K562 (cell line): Measurements from ENCODE around the gene TAF9. TPM values are rescaled to one million over a fixed set of nuclear protein-coding genes. Genes with fewer than 3 reads are reported as not detected.

Experiments used
- ATAC-seq: fragments of 200-7000 bp; cut with Tn5 transposase; 3 replicates; pipeline ENCODE4 v1.9.1; 2020; ENCODE audit warnings: moderate library complexity
- BruUV-seq: library from RNA; stranded (reverse); fragments of 400-500 nt; replicated peaks from 2 replicates; lab custom pipeline; 2021; lab: Mats Ljungman, UMichigan
- CTCF ChIA-PET: fragments of 300-600 bp; formaldehyde crosslinking; extraction: SDS; loops from one replicate; lab custom pipeline; 2021; ENCODE audit warnings: low intra/inter-chr PET ratio; lab: Yijun Ruan, JAX
- POLR2A ChIA-PET: fragments of 300-600, 350-650 bp; sonication (Branson Sonifier 250); formaldehyde crosslinking; extraction: SDS; loops from one replicate; lab custom pipeline; 2021; ENCODE audit warnings: antibody characterized with exemption, inconsistent platforms; lab: Yijun Ruan, JAX
- DNase-seq, 4 experiments: peaks; one replicate each; pipeline versions ENCODE4 v3.0.0 to v3.0.0-alpha.2; 2011 to 2018; ENCODE audit warnings: low spot score in 3 of 4, mixed read lengths in 3 of 4; ENCODE audit errors: extremely low read depth in 1 of 4
- FAIRE-seq: peaks from 2 replicates; lab custom pipeline; 2011; peaks lifted over from hg19 to GRCh38; lab: Jason Lieb, UNC
- H2AFZ ChIP-seq: 2 replicates; pipeline ENCODE4 v1.6.0; 2011; ENCODE audit warnings: low read depth, low read length, control low read depth, inconsistent platforms
- H3K27ac ChIP-seq: fragments of 200-600 bp; 3 replicates; pipeline ENCODE4 v1.8.0; 2011; ENCODE audit warnings: low read depth, mild to moderate bottlenecking, control low read depth, inconsistent platforms, low read length, moderate library complexity, mixed read lengths; ENCODE audit errors: extremely low read depth
- H3K27me3 ChIP-seq, 2 experiments: fragments of 300-600 bp in 1 of 2; 2 replicates in 1 of 2; 3 replicates in 1 of 2; pipeline versions ENCODE4 v1.6.0 to v1.8.0; 2011; ENCODE audit warnings: inconsistent platforms in 2 of 2, low read length in 2 of 2, mild to moderate bottlenecking in 1 of 2, mixed read lengths in 1 of 2, moderate library complexity in 1 of 2; ENCODE audit not compliant: control insufficient read depth in 2 of 2, insufficient read depth in 2 of 2
- H3K36me3 ChIP-seq: fragments of 300-600 bp; 3 replicates; pipeline ENCODE4 v1.8.0; 2011; ENCODE audit warnings: mild to moderate bottlenecking, low read length, inconsistent platforms; ENCODE audit not compliant: control insufficient read depth, insufficient read depth
- H3K4me1 ChIP-seq, 2 experiments: fragments of 200-600 bp in 1 of 2; replicated peaks in 1 of 2; 2 replicates in 1 of 2; 3 replicates in 1 of 2; pipeline versions ENCODE4 v1.5.1 to v1.8.0; 2011; ENCODE audit warnings: inconsistent platforms in 2 of 2, low read length in 2 of 2, mild to moderate bottlenecking in 1 of 2, mixed read lengths in 1 of 2, moderate library complexity in 1 of 2; ENCODE audit not compliant: control insufficient read depth in 2 of 2, insufficient read depth in 2 of 2
- H3K4me2 ChIP-seq: 2 replicates; pipeline ENCODE4 v1.6.1; 2011; ENCODE audit warnings: low read length, control low read depth, inconsistent platforms, mixed read lengths; ENCODE audit not compliant: insufficient read depth
- H3K4me3 ChIP-seq: fragments of 200-600 bp; sonication (generic), shearing (Covaris generic); 2 replicates; pipeline ENCODE4 v1.5.1; 2016; ENCODE audit warnings: control low read depth, inconsistent platforms
- H3K79me2 ChIP-seq: fragments of 200-600 bp; 3 replicates; pipeline ENCODE4 v1.8.0; 2011; ENCODE audit warnings: low read length, inconsistent platforms; ENCODE audit not compliant: control insufficient read depth, insufficient read depth
- H3K9ac ChIP-seq, 2 experiments: 2 replicates each; pipeline versions ENCODE4 v1.6.0 to v1.6.1; 2011; ENCODE audit warnings: low read depth in 2 of 2, low read length in 2 of 2, control low read depth in 1 of 2, inconsistent platforms in 1 of 2, mild to moderate bottlenecking in 1 of 2, mixed read lengths in 1 of 2; ENCODE audit not compliant: insufficient read depth in 1 of 2
- H3K9me1 ChIP-seq: one replicate; pipeline ENCODE4 v1.6.0; 2011; ENCODE audit warnings: inconsistent platforms, mild to moderate bottlenecking, low read length, moderate library complexity; ENCODE audit not compliant: control insufficient read depth, insufficient read depth
- H3K9me3 ChIP-seq: replicated peaks from 2 replicates; pipeline ENCODE4 v1.5.1; 2011; ENCODE audit warnings: low read depth, low read length, inconsistent platforms; ENCODE audit not compliant: control insufficient read depth, insufficient read depth
- H4K20me1 ChIP-seq: replicated peaks from 2 replicates; pipeline ENCODE4 v1.6.1; 2011; ENCODE audit warnings: low read length, inconsistent platforms, mixed read lengths; ENCODE audit not compliant: control insufficient read depth, insufficient read depth
- CCAR2 ChIP-seq: fragments of 200-400 bp; formaldehyde crosslinking; IDR thresholded peaks from 2 replicates; pipeline ENCODE4 v1.6.1; 2017; ENCODE audit warnings: mild to moderate bottlenecking, low read depth, low read length
- HES1 ChIP-seq: fragments of 450-650 bp; IDR thresholded peaks from 2 replicates; pipeline ENCODE4 v1.6.1; 2016; ENCODE audit warnings: low read depth, mild to moderate bottlenecking, moderate library complexity
- MAX ChIP-seq: sonication (generic); formaldehyde crosslinking; IDR thresholded peaks from 2 replicates; pipeline ENCODE4 v1.9.0; 2022; ENCODE audit warnings: mild to moderate bottlenecking, missing genetic modification reagents
- MBD1 ChIP-seq: fragments of 250-450 bp; sonication (Bioruptor Pico); IDR thresholded peaks from 2 replicates; pipeline ENCODE4 v1.8.0; 2022; ENCODE audit warnings: inconsistent platforms
- RERE ChIP-seq: sonication (generic); formaldehyde crosslinking; IDR thresholded peaks from 2 replicates; pipeline ENCODE4 v1.8.0; 2023; ENCODE audit warnings: missing genetic modification reagents, mild to moderate bottlenecking, borderline replicate concordance
- STAT6 ChIP-seq: sonication (generic); formaldehyde crosslinking; IDR thresholded peaks from 2 replicates; pipeline ENCODE4 v1.8.1; 2023; ENCODE audit warnings: mild to moderate bottlenecking, missing genetic modification reagents
- ZNF212 ChIP-seq: fragments of 450-650 bp; formaldehyde crosslinking; IDR thresholded peaks from 2 replicates; pipeline ENCODE4 v1.4.0; 2020; ENCODE audit warnings: mild to moderate bottlenecking
- ZNF561 ChIP-seq: fragments of 450-650 bp; formaldehyde crosslinking; conservative IDR thresholded peaks from 2 replicates; pipeline ENCODE4 v1.4.0; 2020; ENCODE audit warnings: mild to moderate bottlenecking, moderate library complexity
- WGBS: fragments of 100-300 bp; shearing (Covaris generic); methylation state at CpG from one replicate; pipeline ENCODE4 v1.1.6; 2016; ENCODE audit warnings: low coverage, mixed read lengths; ENCODE audit not compliant: insufficient coverage; ENCODE audit errors: missing lambda C conversion rate; 5-methylcytosine and 5-hydroxymethylcytosine counted together
- in situ Hi-C: fragments of 300-500 bp; cut with MboI; formaldehyde crosslinking; loops from 4 replicates; pipeline ENCODE4 v1.15.0; 2018; ENCODE audit warnings: inconsistent platforms, mixed read lengths
- intact Hi-C: fragments of 100-400 bp; cut with micrococcal nuclease; formaldehyde crosslinking; loops from 2 replicates; pipeline ENCODE4 v1.14.2; 2022
- polyA plus RNA-seq, 8 experiments: library from polyadenylated mRNA; depleted of rRNA in 4 of 8; stranded (reverse) in 5 of 8; unstranded in 3 of 8; fragments of >200 nt; fragmentation: Nextera tagmentation in 2 of 8; fragmentation: Illumina TruSeq in 1 of 8; extraction: Ambion mirVana in 2 of 8; extraction: Trizol in 1 of 8; gene quantifications; 2 replicates each; pipeline versions ENCODE4 v1.2.1 to v1.2.3, GENCODE V29; 2011 to 2014; ENCODE audit warnings: inconsistent platforms in 1 of 8, missing spikeins in 1 of 8
- total RNA-seq, 7 experiments: library from RNA; depleted of rRNA in 6 of 7; stranded (reverse); fragments of >200 nt in 6 of 7; fragmentation: Illumina TruSeq in 2 of 7; extraction: Trizol in 2 of 7; gene quantifications; 2 replicates each; pipeline versions ENCODE4 v1.2.1 to v1.2.3, GENCODE V29; 2011 to 2021; ENCODE audit warnings: low replicate concordance in 1 of 7

Gene TAF9
- total and polyA plus RNA-seq, 9 of the 15 experiments (the other 6 are each of a cell fraction or from before 2014, with no cell fraction given) = 119 to 566 (median 207) TPM

GRCh38 chr5:69416180-69416579, 46.9 kb upstream of the TAF9 start (continued):
- TF ChIP-seq RERE (CRISPR knock-in tag) (no peak), MBD1 (CRISPR knock-in tag) (no peak)

- in situ Hi-C loops (no loop called here), intact Hi-C loops (no loop called here)
- WGBS = 99% methylated on average over 15 of the region's 18 CpGs
- ChIA-PET CTCF (no interaction called here), POLR2A (no interaction called here)
- H2AFZ ChIP-seq = no peak overlapping the region
- H3K36me3 ChIP-seq = peaks cover 36% of the 10 kb centered on the region
- DNase-seq (no peak), ATAC-seq (no peak), FAIRE-seq (no peak)
- no peak overlapping the region for H3K27ac ChIP-seq
- no peak overlapping the region for H3K9ac ChIP-seq
- H3K27me3 ChIP-seq = no peaks in the 10 kb centered on the region
- H3K4me1 ChIP-seq = no peaks in the 10 kb centered on the region
- no peak overlapping the region for H3K4me3 ChIP-seq
- no peaks in the 10 kb centered on the region for H3K79me2 ChIP-seq
- BruUV-seq = no TSS peak
- no peaks in the 10 kb centered on the region for H3K9me3 ChIP-seq
- no peaks in the 10 kb centered on the region for H4K20me1 ChIP-seq
- H3K4me2 ChIP-seq = no peak overlapping the region
- H3K9me1 ChIP-seq = no peaks in the 10 kb centered on the region
- TF ChIP-seq HES1 (no peak), MAX (CRISPR knock-in tag) (no peak), STAT6 (CRISPR knock-in tag) (no peak), ZNF212 (CRISPR knock-in tag) (no peak), ZNF561 (CRISPR knock-in tag) (no peak), CCAR2 (no peak)
These were observed 46.3 kb upstream of the TAF9 start for GRCh38 chr5:69415584-69415958.
